Mucosa of stomach (tissue), 1 donor: ENCODE results near the gene FRA10AC1.

ENCODE experiments used
- H3K27me3 ChIP-seq: one replicate; pipeline ENCODE4 v1.7.0; 2013; ENCODE audit warnings: mild to moderate bottlenecking, low read length; ENCODE audit not compliant: control insufficient read depth, insufficient read depth
- H3K36me3 ChIP-seq: one replicate; pipeline ENCODE4 v1.7.0; 2013; ENCODE audit warnings: low read length; ENCODE audit not compliant: control insufficient read depth, insufficient read depth
- H3K4me1 ChIP-seq: one replicate; pipeline ENCODE4 v1.7.0; 2013; ENCODE audit warnings: mild to moderate bottlenecking, low read length; ENCODE audit not compliant: control insufficient read depth, insufficient read depth
- H3K4me3 ChIP-seq: one replicate; pipeline ENCODE4 v1.7.0; 2013; ENCODE audit warnings: low read length
- H3K9ac ChIP-seq: one replicate; pipeline ENCODE4 v1.7.0; 2013; ENCODE audit warnings: mild to moderate bottlenecking, low read length, moderate library complexity
- H3K9me3 ChIP-seq: one replicate; pipeline ENCODE4 v1.7.0; 2013; ENCODE audit warnings: mild to moderate bottlenecking, low read length, moderate library complexity; ENCODE audit not compliant: control insufficient read depth
- donor health status: Pancreatic carcinoma.

Gene FRA10AC1

GRCh38 chr10:93667795-93668194 lies 34.6 kb downstream of the FRA10AC1 start:
- H3K9ac ChIP-seq, result no peak overlapping the region
- no peak overlapping the region for H3K4me3 ChIP-seq
- no peaks in the 10 kb centered on the region for H3K36me3 ChIP-seq
- H3K27me3 ChIP-seq, result no peaks in the 10 kb centered on the region
- no peaks in the 10 kb centered on the region for H3K9me3 ChIP-seq
- peaks cover 9% of the 10 kb centered on the region for H3K4me1 ChIP-seq

- no peaks in the 10 kb centered on the region for H3K9me3 ChIP-seq
- no peak overlapping the region for H3K9ac ChIP-seq
- H3K27me3 ChIP-seq, result no peaks in the 10 kb centered on the region
- H3K4me1 ChIP-seq, result no peaks in the 10 kb centered on the region
- no peak overlapping the region for H3K4me3 ChIP-seq
- H3K36me3 ChIP-seq, result no peaks in the 10 kb centered on the region
These were observed 36.4 kb downstream of the FRA10AC1 start for GRCh38 chr10:93666030-93666429.

GRCh38 chr10:93657757-93658156 lies 44.6 kb downstream of the FRA10AC1 start:
- no peak overlapping the region for H3K9ac ChIP-seq
- H3K36me3 ChIP-seq, result no peaks in the 10 kb centered on the region
- no peak overlapping the region for H3K4me3 ChIP-seq
- no peaks in the 10 kb centered on the region for H3K27me3 ChIP-seq
- H3K4me1 ChIP-seq, result no peaks in the 10 kb centered on the region
- H3K9me3 ChIP-seq, result no peaks in the 10 kb centered on the region

- no peaks in the 10 kb centered on the region for H3K27me3 ChIP-seq
- no peaks in the 10 kb centered on the region for H3K9me3 ChIP-seq
- no peaks in the 10 kb centered on the region for H3K36me3 ChIP-seq
- H3K9ac ChIP-seq, result no peak overlapping the region
- no peaks in the 10 kb centered on the region for H3K4me1 ChIP-seq
- H3K4me3 ChIP-seq, result no peak overlapping the region
These were observed 46.2 kb downstream of the FRA10AC1 start for GRCh38 chr10:93656155-93656554.

GRCh38 chr10:93654201-93654600 lies 48.2 kb downstream of the FRA10AC1 start:
- H3K36me3 ChIP-seq, result no peaks in the 10 kb centered on the region
- no peaks in the 10 kb centered on the region for H3K27me3 ChIP-seq
- H3K4me3 ChIP-seq, result no peak overlapping the region
- H3K9ac ChIP-seq, result no peak overlapping the region
- H3K9me3 ChIP-seq, result no peaks in the 10 kb centered on the region
- no peaks in the 10 kb centered on the region for H3K4me1 ChIP-seq

- Histone ChIP-seq H3K9ac (no peak overlapping the region), H3K4me1 (no peaks in the 10 kb centered on the region), H3K9me3 (no peaks in the 10 kb centered on the region), H3K36me3 (no peaks in the 10 kb centered on the region), H3K27me3 (no peaks in the 10 kb centered on the region), H3K4me3 (no peak overlapping the region)
These were observed 49.5 kb downstream of the FRA10AC1 start for GRCh38 chr10:93652857-93653256.

- H3K4me3 ChIP-seq, result no peak overlapping the region
- H3K27me3 ChIP-seq, result no peaks in the 10 kb centered on the region
- no peaks in the 10 kb centered on the region for H3K36me3 ChIP-seq
- no peak overlapping the region for H3K9ac ChIP-seq
- no peaks in the 10 kb centered on the region for H3K9me3 ChIP-seq
- no peaks in the 10 kb centered on the region for H3K4me1 ChIP-seq
These were observed 62.6 kb downstream of the FRA10AC1 start for GRCh38 chr10:93639791-93640190.

GRCh38 chr10:93630625-93631557 lies 71.5 kb downstream of the FRA10AC1 start:
- Histone ChIP-seq H3K4me3 (no peak overlapping the region), H3K9me3 (no peaks in the 10 kb centered on the region), H3K4me1 (no peaks in the 10 kb centered on the region), H3K27me3 (peaks cover 3% of the 10 kb centered on the region), H3K36me3 (no peaks in the 10 kb centered on the region), H3K9ac (no peak overlapping the region)

- Histone ChIP-seq H3K36me3 (no peaks in the 10 kb centered on the region), H3K27me3 (peaks cover 3% of the 10 kb centered on the region), H3K9me3 (no peaks in the 10 kb centered on the region), H3K4me3 (no peak overlapping the region), H3K9ac (no peak overlapping the region), H3K4me1 (no peaks in the 10 kb centered on the region)
These were observed 72.6 kb downstream of the FRA10AC1 start for GRCh38 chr10:93629647-93630305.

GRCh38 chr10:93628858-93629257 lies 73.5 kb downstream of the FRA10AC1 start:
- Histone ChIP-seq H3K36me3 (no peaks in the 10 kb centered on the region), H3K4me3 (no peak overlapping the region), H3K4me1 (no peaks in the 10 kb centered on the region), H3K27me3 (peaks cover 3% of the 10 kb centered on the region), H3K9ac (no peak overlapping the region), H3K9me3 (no peaks in the 10 kb centered on the region)

- H3K27me3 ChIP-seq, result peaks cover 3% of the 10 kb centered on the region
- no peaks in the 10 kb centered on the region for H3K36me3 ChIP-seq
- no peak overlapping the region for H3K9ac ChIP-seq
- H3K4me3 ChIP-seq, result no peak overlapping the region
- no peaks in the 10 kb centered on the region for H3K9me3 ChIP-seq
- no peaks in the 10 kb centered on the region for H3K4me1 ChIP-seq
These were observed 79.5 kb downstream of the FRA10AC1 start for GRCh38 chr10:93622942-93623341.

- H3K27me3 ChIP-seq, result no peaks in the 10 kb centered on the region
These were observed 81.5 kb downstream of the FRA10AC1 start for GRCh38 chr10:93620925-93621324.

More at GRCh38 chr10:93620925-93621324, 81.5 kb downstream of the FRA10AC1 start:
- H3K36me3 ChIP-seq, result no peaks in the 10 kb centered on the region
- H3K9ac ChIP-seq, result no peak overlapping the region
- H3K4me3 ChIP-seq, result no peak overlapping the region
- H3K4me1 ChIP-seq, result no peaks in the 10 kb centered on the region
- H3K9me3 ChIP-seq, result no peaks in the 10 kb centered on the region
